CD14-positive monocyte (primary cell): ENCODE results near the gene IGF1R. TPM values are rescaled to one million over a fixed set of nuclear protein-coding genes. Genes with fewer than 3 reads are reported as not detected.

ENCODE experiments used
- DNase-seq, 3 donors: peaks; one replicate each; pipeline ENCODE4 v3.0.0-alpha.2; 2011 to 2022
- H2AFZ ChIP-seq: 2 replicates; pipeline ENCODE4 v1.6.0; 2012; ENCODE audit warnings: mild to moderate bottlenecking, low read depth, low read length, inconsistent platforms; ENCODE audit not compliant: insufficient read depth, poor library complexity, severe bottlenecking
- H3K27ac ChIP-seq, 2 donors: 1 replicate in 1 of 2; 2 replicates in 1 of 2; pipeline ENCODE4 v1.5.1; 2012 to 2013; ENCODE audit warnings: low read length in 2 of 2, control low read depth in 1 of 2, inconsistent platforms in 1 of 2, low read depth in 1 of 2, mild to moderate bottlenecking in 1 of 2
- H3K27me3 ChIP-seq, 2 donors: one replicate each; pipeline versions ENCODE4 v1.6.0 to v1.6.1; 2011 to 2013; ENCODE audit warnings: low read length in 2 of 2; ENCODE audit not compliant: control insufficient read depth in 2 of 2, insufficient read depth in 2 of 2
- H3K36me3 ChIP-seq, 2 donors: replicated peaks in 1 of 2; 1 replicate in 1 of 2; 2 replicates in 1 of 2; pipeline versions ENCODE4 v1.5.1 to v1.6.1; 2012 to 2013; ENCODE audit warnings: low read length in 2 of 2, control low read depth in 1 of 2, inconsistent platforms in 1 of 2, mild to moderate bottlenecking in 1 of 2; ENCODE audit not compliant: insufficient read depth in 2 of 2, control insufficient read depth in 1 of 2
- H3K4me1 ChIP-seq, 2 donors: 1 replicate in 1 of 2; 2 replicates in 1 of 2; pipeline versions ENCODE4 v1.5.1 to v1.6.1; 2012 to 2013; ENCODE audit warnings: low read length in 2 of 2, control low read depth in 1 of 2, inconsistent platforms in 1 of 2, mild to moderate bottlenecking in 1 of 2, moderate library complexity in 1 of 2; ENCODE audit not compliant: insufficient read depth in 2 of 2, control insufficient read depth in 1 of 2
- H3K4me2 ChIP-seq: replicated peaks from 2 replicates; pipeline ENCODE3; 2012; ENCODE audit warnings: low read length, moderate library complexity, mild to moderate bottlenecking; ENCODE audit not compliant: poor library complexity, severe bottlenecking; ENCODE audit errors: extremely low read depth
- H3K4me3 ChIP-seq, 3 experiments: fragments of 200-600 bp in 1 of 3; sonication (generic) in 1 of 3; replicated peaks in 1 of 3; 1 replicate in 2 of 3; 2 replicates in 1 of 3; pipeline ENCODE4 v1.5.1; 2011 to 2013; ENCODE audit warnings: low read length in 3 of 3, mild to moderate bottlenecking in 3 of 3, control low read depth in 2 of 3, low read depth in 2 of 3, inconsistent platforms in 1 of 3, moderate library complexity in 1 of 3
- H3K79me2 ChIP-seq: 2 replicates; pipeline ENCODE4 v1.6.0; 2012; ENCODE audit warnings: mild to moderate bottlenecking, control low read depth, inconsistent platforms, low read length, moderate library complexity; ENCODE audit not compliant: insufficient read depth
- H3K9ac ChIP-seq: 2 replicates; pipeline ENCODE4 v1.6.0; 2017; ENCODE audit warnings: low read length, mild to moderate bottlenecking; ENCODE audit not compliant: insufficient read depth, poor library complexity, severe bottlenecking
- H3K9me3 ChIP-seq, 2 donors: replicated peaks in 1 of 2; 1 replicate in 1 of 2; 2 replicates in 1 of 2; pipeline versions ENCODE4 v1.5.1 to v1.6.1; 2012 to 2013; ENCODE audit warnings: low read length in 2 of 2, control low read depth in 1 of 2; ENCODE audit not compliant: control insufficient read depth in 1 of 2, insufficient read depth in 1 of 2
- H4K20me1 ChIP-seq: 2 replicates; pipeline ENCODE4 v1.6.0; 2012; ENCODE audit warnings: mild to moderate bottlenecking, low read length, control low read depth, moderate library complexity; ENCODE audit not compliant: insufficient read depth
- H3K27ac Mint-ChIP-seq, 7 donors: one replicate each; pipeline ENCODE4 v1.8.0; 2020; ENCODE audit warnings: mild to moderate bottlenecking in 7 of 7, mixed read lengths in 7 of 7, moderate library complexity in 6 of 7, inconsistent platforms in 2 of 7
- H3K27me3 Mint-ChIP-seq, 3 donors: one replicate each; pipeline ENCODE4 v1.8.0; 2021 to 2022; ENCODE audit warnings: low read depth in 3 of 3, mild to moderate bottlenecking in 3 of 3, mixed read lengths in 3 of 3, moderate library complexity in 3 of 3, inconsistent platforms in 1 of 3
- H3K36me3 Mint-ChIP-seq, 2 donors: one replicate each; pipeline ENCODE4 v1.8.0; 2020; ENCODE audit warnings: mixed read lengths in 2 of 2, inconsistent platforms in 1 of 2, mild to moderate bottlenecking in 1 of 2
- H3K4me1 Mint-ChIP-seq: one replicate; pipeline ENCODE4 v1.8.0; 2020; ENCODE audit warnings: mild to moderate bottlenecking, mixed read lengths
- H3K4me3 Mint-ChIP-seq, 2 donors: one replicate each; pipeline ENCODE4 v1.8.0; 2020; ENCODE audit warnings: mild to moderate bottlenecking in 2 of 2, mixed read lengths in 2 of 2, moderate library complexity in 1 of 2
- H3K9me3 Mint-ChIP-seq, 7 donors: one replicate each; pipeline ENCODE4 v1.8.0; 2020 to 2022; ENCODE audit warnings: mixed read lengths in 7 of 7, mild to moderate bottlenecking in 6 of 7, moderate library complexity in 6 of 7, inconsistent platforms in 2 of 7
- WGBS: methylation state at CpG from one replicate; pipeline ENCODE4 v1.1.5; 2013; ENCODE audit warnings: missing lambda C conversion rate; ENCODE audit not compliant: insufficient coverage; 5-methylcytosine and 5-hydroxymethylcytosine counted together
- intact Hi-C, 2 donors: fragments of 100-400 bp; cut with micrococcal nuclease; formaldehyde crosslinking; loops; one replicate each; pipeline versions ENCODE4 v1.15.0 to v1.15.1; 2023
- polyA plus RNA-seq, 3 donors: library from polyadenylated mRNA; depleted of rRNA in 1 of 3; unstranded in 2 of 3; stranded (reverse) in 1 of 3; fragments of 300-500 nt in 2 of 3; fragments of >200 nt in 1 of 3; fragmentation: Illumina TruSeq in 2 of 3; gene quantifications; 1 replicate in 2 of 3; 2 replicates in 1 of 3; pipeline ENCODE4 v1.2.3, GENCODE V29; 2012 to 2021
- TF ChIP-seq, protein P1 (sequence below): fragments of 200-600 bp; IDR thresholded peaks from one replicate; pipeline ENCODE4 v1.8.0; 2022; ENCODE audit warnings: antibody characterized with exemption, mild to moderate bottlenecking

Gene IGF1R
- polyA plus RNA-seq, 3 donors, result 0.35 to 4.9 (median 0.67) TPM

DNA sequence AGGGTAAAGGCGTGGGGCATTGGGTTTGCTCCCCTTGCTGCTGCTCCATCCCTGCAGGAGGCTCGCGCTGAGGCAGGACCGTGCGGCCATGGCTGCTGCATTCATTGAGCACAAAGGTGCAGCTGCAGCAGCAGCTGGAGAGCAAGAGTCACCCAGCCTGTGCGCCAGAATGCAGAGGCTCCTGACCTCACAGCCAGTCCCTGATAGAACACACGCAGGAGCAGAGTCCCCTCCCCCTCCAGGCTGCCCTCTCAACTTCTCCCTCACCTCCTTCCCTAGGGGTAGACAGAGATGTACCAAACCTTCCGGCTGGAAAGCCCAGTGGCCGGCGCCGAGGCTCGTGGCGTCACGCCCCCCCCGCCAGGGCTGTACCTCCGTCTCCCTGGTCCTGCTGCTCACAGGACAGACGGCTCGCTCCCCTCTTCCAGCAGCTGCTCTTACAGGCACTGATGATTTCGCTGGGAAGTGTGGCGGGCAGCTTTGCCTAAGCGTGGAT lies 312.3 kb downstream of the IGF1R start:
- DNase-seq, result no peak
- Mint-ChIP-seq H3K36me3 (peaks cover 52 to 68% of the 10 kb centered on the region in 2 donors), H3K4me3 (no peak overlapping the region), H3K27me3 (no peaks in the 10 kb centered on the region), H3K27ac (no peak overlapping the region), H3K4me1 (peaks cover 22% of the 10 kb centered on the region), H3K9me3 (peaks cover 6 to 16% (median 10%) of the 10 kb centered on the region in 7 donors)
- intact Hi-C loops, result no loop called here
- H3K4me1 ChIP-seq, result peaks cover 11% of the 10 kb centered on the region in 2 donors
- H3K27ac ChIP-seq, result no peak overlapping the region
- no peaks in the 10 kb centered on the region for H3K27me3 ChIP-seq
- peaks cover 36 to 60% of the 10 kb centered on the region in 2 donors for H3K36me3 ChIP-seq
- TF ChIP-seq, protein P1, sequence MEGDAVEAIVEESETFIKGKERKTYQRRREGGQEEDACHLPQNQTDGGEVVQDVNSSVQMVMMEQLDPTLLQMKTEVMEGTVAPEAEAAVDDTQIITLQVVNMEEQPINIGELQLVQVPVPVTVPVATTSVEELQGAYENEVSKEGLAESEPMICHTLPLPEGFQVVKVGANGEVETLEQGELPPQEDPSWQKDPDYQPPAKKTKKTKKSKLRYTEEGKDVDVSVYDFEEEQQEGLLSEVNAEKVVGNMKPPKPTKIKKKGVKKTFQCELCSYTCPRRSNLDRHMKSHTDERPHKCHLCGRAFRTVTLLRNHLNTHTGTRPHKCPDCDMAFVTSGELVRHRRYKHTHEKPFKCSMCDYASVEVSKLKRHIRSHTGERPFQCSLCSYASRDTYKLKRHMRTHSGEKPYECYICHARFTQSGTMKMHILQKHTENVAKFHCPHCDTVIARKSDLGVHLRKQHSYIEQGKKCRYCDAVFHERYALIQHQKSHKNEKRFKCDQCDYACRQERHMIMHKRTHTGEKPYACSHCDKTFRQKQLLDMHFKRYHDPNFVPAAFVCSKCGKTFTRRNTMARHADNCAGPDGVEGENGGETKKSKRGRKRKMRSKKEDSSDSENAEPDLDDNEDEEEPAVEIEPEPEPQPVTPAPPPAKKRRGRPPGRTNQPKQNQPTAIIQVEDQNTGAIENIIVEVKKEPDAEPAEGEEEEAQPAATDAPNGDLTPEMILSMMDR, result no peak
- H3K4me3 ChIP-seq, result no peak overlapping the region
- 98% methylated on average over 20 of the region's 21 CpGs for WGBS
- no peaks in the 10 kb centered on the region for H3K79me2 ChIP-seq
- H3K9ac ChIP-seq, result no peak overlapping the region
- no peak overlapping the region for H3K4me2 ChIP-seq
- H2AFZ ChIP-seq, result no peak overlapping the region
- H3K9me3 ChIP-seq, result peaks cover 0 to 12% of the 10 kb centered on the region in 2 donors
- H4K20me1 ChIP-seq, result no peaks in the 10 kb centered on the region

GRCh38 chr15:98963444-98963843 lies 315.1 kb downstream of the IGF1R start:
- no peak overlapping the region for H3K4me3 ChIP-seq
- no peaks in the 10 kb centered on the region for H3K79me2 ChIP-seq
- TF ChIP-seq, protein P1, result no peak
- intact Hi-C loops, result no loop called here
- Mint-ChIP-seq H3K4me3 (no peak overlapping the region), H3K4me1 (no peaks in the 10 kb centered on the region), H3K36me3 (peaks cover 35 to 43% of the 10 kb centered on the region in 2 donors), H3K27ac (no peak overlapping the region), H3K27me3 (peaks cover 0 to 2% (median 0%) of the 10 kb centered on the region in 3 donors), H3K9me3 (peaks cover 6 to 16% (median 10%) of the 10 kb centered on the region in 7 donors)
- no peaks in the 10 kb centered on the region for H3K4me1 ChIP-seq
- peaks cover 32 to 43% of the 10 kb centered on the region in 2 donors for H3K36me3 ChIP-seq
- no peak overlapping the region for H3K4me2 ChIP-seq
- no peak overlapping the region for H2AFZ ChIP-seq
- H3K27me3 ChIP-seq, result no peaks in the 10 kb centered on the region
- no peak overlapping the region for H3K9ac ChIP-seq
- H3K27ac ChIP-seq, result no peak overlapping the region
- no peak for DNase-seq
- H3K9me3 ChIP-seq, result peaks cover 0 to 12% of the 10 kb centered on the region in 2 donors
- WGBS, result 99% methylated on average over 7 of the region's 8 CpGs
- no peaks in the 10 kb centered on the region for H4K20me1 ChIP-seq
